Measurements from ENCODE around the gene TUFT1. TPM values are rescaled to one million over a fixed set of nuclear protein-coding genes. Genes with fewer than 3 reads are reported as not detected.
"Not testable (repeated sequence)": the region's sequence is repeated elsewhere in the genome, so short reads cannot be mapped to it uniquely, and the experiment has no call there.

TUFT1 gene
- total RNA-seq, 1 donor from 2014 or later, result 54.1 TPM

GRCh38 chr1:151618003-151618402, 77.9 kb downstream of the TUFT1 start:
- DNase-seq (ENCODE audit: low read depth), result no peak

- no peak for DNase-seq (ENCODE audit: low read depth)
Measured at GRCh38 chr1:151618470-151618869, 78.4 kb downstream of the TUFT1 start.

- DNase-seq (ENCODE audit: low read depth), result not testable (repeated sequence)
Measured at GRCh38 chr1:151618996-151619395, 78.9 kb downstream of the TUFT1 start.

- DNase-seq (ENCODE audit: low read depth), result peak; percentile 72
Measured at GRCh38 chr1:151619489-151620093, 79.5 kb downstream of the TUFT1 start.

GRCh38 chr1:151620286-151620685, 80.2 kb downstream of the TUFT1 start:
- DNase-seq (ENCODE audit: low read depth), result peak; percentile 32

- DNase-seq (ENCODE audit: low read depth), result peak; percentile 54
Measured at GRCh38 chr1:151621351-151621750, 81.2 kb downstream of the TUFT1 start.

- DNase-seq (ENCODE audit: low read depth), result peak; percentile 23
Measured at GRCh38 chr1:151624783-151625182, 84.7 kb downstream of the TUFT1 start.

GRCh38 chr1:151626740-151627334, 86.7 kb downstream of the TUFT1 start:
- DNase-seq (ENCODE audit: low read depth), result no peak

GRCh38 chr1:151629278-151629677, 89.2 kb downstream of the TUFT1 start:
- no peak for DNase-seq (ENCODE audit: low read depth)

Other genes starting within 250 kb of the TUFT1 start
- 43.4 and 57.0 TPM in 2 replicates for gene PI4KB, start 212.9 kb upstream of the TUFT1 start, total RNA-seq
- 92.2 and 111 TPM in 2 replicates for gene RFX5, start 193.1 kb upstream of the TUFT1 start, total RNA-seq
- gene SELENBP1, start 167.6 kb upstream of the TUFT1 start, total RNA-seq, result 5.0 and 26.8 TPM in 2 replicates
- 207 and 403 TPM in 2 replicates for gene PSMB4, start 140.7 kb upstream of the TUFT1 start, total RNA-seq
- gene POGZ, start 80.8 kb upstream of the TUFT1 start, total RNA-seq, result 8.2 and 41.7 TPM in 2 replicates
- 6.6 and 13.2 TPM in 2 replicates for gene CGN, start 28.9 kb upstream of the TUFT1 start, total RNA-seq
- gene SNX27, start 71.7 kb downstream of the TUFT1 start, total RNA-seq, result 20.3 and 70.1 TPM in 2 replicates
- not detected in 2 replicates for gene CELF3, start 176.5 kb downstream of the TUFT1 start, total RNA-seq
- not detected in 2 replicates for gene RIIAD1, start 181.2 kb downstream of the TUFT1 start, total RNA-seq
- gene MRPL9, start 223.2 kb downstream of the TUFT1 start, total RNA-seq, result 48.3 and 114 TPM in 2 replicates

All from renal cortical epithelial cell (primary cell).